ENCODE data around the gene RAB19.

The RAB19 gene

DNA sequence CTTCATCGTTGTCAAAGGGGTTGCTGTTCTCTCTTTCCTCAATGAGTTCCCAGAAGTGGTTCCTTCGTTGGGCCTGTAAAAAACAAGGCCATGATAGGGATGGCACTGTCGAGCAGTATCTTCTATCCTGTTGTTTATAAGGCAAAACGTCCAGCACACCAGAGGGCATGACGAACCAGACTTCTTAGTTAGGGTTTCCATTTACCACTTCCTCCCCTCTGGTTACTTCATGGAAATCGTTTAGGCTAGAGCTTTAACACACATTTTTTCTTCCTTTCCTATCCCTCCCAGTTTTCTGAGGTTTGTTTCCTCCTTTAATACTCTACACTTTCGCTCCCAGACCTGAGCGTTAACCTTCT lies 50.8 kb downstream of the RAB19 start:
- FAIRE-seq = no peak

DNA sequence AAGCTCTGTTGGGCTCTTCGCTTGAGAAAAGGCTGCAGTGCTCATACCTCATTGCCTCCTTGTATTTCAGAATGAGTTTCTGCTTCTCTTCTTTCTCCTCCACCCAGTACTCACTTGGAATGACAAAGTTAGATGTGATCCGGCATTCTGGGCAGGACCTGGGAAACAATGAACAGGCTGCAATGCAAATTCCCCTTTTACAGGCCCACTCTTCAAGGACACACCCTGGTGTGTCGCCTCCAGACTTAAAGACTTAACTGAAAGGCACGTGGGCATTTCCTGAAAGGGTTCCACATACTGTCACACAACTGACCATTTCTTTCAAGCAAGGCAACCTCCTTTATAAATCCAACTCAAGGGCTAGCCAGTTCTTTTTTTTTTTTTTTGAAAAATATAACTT lies 51.9 kb downstream of the RAB19 start:
- FAIRE-seq = no peak

DNA sequence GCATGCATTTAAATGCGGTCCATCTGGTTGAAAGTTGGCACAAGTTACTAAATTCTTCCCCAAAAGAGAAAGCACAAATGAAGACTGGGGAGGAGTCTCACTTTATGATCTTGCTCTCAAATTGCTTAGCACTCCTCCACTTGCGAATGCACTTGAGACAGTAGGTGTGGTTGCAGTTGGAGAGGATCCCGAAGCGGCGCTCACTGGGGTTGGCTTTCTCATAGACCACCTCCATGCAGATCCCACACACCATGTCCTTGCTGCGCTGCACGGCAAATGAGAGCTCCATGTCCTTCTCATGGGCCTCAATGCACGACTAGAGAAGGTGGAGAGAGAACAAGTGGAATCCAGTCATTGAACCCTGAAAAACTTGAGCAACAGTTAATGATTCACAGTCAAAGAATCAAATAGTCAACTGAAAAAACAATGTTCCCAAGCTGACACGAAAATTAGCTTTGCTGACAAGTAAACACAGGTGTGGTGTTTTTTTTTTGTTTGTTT lies 52.7 kb downstream of the RAB19 start:
- FAIRE-seq = no peak

DNA sequence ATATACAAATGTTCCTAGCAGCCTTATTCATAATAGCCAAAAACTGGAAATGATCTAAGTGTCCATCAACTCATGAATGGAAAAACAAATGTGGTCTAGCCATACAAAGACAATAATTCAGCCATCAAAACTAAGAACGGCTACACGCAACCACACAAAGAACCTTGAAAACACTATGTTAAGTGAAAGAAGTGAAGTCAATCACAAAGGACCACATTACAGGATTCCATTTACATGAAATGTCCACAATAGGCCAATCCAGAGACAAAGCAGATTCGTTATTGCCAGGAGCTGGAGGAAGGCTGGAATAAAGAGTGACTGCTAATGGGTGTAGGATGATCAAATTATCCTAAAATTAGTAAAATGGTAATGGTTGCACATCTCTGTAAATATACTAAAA lies 54.3 kb downstream of the RAB19 start:
- FAIRE-seq = no peak

DNA sequence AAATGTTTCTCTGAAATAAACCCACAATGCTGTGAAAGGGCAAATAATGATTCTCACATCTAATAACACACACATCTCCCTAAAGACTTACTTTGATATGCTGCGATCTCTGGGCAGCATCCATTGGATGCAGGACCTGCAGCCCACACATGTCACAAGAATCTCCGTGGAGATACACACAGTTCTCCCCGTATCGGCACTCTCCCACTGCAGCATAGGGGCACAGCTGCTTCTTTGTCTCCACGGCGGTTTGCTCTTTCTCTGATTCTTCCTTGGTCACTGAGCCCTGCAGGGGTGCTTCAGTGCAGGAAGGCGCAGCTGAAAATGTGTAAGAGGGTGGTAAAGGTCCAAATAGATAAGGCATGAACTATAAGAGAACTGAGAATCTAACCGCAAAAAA lies 55.1 kb downstream of the RAB19 start:
- FAIRE-seq = no peak

DNA sequence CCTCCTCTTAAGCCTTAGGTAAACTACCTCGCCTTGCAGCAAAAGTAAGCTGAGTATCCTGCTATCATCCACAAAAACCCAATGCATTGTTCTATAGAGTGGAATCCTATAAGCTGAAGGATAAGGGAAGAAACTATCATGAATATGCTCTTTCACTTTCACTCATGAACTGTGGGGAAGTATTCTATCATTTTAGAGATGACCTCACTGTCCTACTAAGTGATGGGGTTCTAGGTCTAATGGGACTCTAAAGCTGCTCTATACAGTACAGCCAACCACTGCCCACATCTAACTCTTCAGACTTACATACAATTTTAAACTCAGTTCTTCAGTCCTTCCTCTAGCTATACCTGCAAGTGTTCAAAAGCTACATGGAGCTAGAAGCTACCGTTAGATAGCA lies 59.3 kb downstream of the RAB19 start:
- no peak for FAIRE-seq

DNA sequence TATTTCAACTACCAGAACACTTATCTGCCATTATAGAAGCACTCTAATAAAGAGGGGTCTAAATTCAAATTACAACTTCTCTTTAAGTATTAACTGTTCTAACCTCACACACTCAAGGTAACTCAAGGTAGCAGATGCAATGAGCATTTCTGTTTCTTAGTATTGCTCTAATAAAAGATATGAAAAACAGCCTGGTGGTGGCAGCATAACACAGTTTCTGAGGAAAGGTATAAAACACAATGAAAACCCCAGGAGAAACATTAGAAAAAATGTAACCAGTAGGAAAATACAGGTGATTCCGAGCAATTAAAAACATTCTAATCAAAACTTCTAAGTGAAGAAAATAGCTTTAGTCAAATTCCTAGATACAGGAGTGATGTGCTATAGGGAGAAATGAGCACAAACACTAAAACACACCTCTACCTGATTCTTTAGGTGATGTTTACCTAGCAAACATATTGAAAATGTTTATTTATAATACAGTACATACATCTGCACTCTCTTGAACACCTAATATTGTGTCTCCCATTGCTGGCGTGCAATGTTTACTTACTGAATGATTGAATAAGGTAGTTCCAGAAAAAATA lies 72.0 kb downstream of the RAB19 start:
- no peak for FAIRE-seq

DNA sequence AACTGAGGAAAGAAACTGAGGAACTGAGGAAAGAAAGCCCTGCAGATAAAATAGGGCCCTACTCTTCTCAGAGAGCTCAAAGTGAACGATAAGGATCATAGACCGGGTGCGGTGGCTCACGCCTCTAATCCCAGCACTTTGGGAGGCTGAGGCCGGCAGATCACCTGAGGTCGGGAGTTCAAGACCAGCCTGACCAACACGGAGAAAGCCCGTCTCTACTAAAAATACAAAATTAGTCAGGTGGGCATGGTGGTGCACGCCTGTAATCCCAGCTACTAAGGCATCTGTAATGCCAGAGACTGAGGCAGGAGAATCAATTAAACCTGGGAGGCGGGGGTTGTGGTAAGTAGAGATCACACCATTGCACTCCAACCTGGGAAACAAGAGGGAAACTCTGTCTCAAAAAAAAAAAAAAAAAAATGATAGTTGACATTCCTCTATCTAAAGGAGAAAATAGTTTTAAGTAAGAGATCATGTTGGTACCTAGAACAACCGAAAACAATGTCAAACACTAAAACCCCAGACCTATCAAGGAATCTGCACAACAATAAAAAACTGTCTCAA lies 72.9 kb downstream of the RAB19 start:
- no peak for FAIRE-seq

All from TTC549 (cell line).